ENCODE results near the gene NDFIP1. TPM values are rescaled to one million over a fixed set of nuclear protein-coding genes. Genes with fewer than 3 reads are reported as not detected.

Gene NDFIP1
- total and polyA plus RNA-seq, 2 experiments from 2014 or later = 55.2 to 75.3 TPM

DNA sequence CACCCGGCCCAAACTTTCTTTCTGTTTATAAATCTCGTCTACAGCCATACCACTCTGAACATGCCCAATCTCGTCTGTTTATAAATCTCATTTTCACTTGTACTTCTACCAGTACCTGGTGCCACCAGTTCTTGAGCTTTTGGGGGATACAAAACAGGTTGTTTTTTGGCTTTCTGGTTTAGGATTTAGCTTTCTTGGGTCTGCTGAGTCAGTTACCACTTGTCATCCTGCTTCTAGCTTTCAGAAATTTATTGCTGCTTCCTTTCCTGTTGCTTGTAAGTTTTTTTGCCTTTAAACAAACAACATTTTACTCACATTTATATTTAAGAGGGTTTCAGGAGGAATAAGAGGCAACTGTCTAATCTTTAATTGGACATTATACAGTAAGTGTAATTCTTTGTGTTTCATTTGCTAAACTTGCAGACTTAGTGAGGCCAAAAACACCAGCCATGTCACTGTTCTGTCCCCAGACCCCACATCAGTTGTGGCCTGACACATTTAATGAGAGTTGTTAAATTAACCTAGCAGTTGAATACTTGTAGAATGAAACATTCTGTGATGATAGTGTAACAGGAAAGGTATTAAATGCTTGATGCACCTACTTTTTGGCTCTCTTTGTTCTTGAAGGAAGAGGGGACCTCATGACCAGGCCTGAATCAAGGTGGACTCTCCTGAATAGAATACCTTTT is 11.8 kb downstream of the NDFIP1 start:
- no peak for DNase-seq
- Histone ChIP-seq H4K20me1 (ENCODE audit: insufficient read depth) (peaks cover 52% of the 10 kb centered on the region), H3F3A (ENCODE audit: insufficient read depth) (peaks cover 15% of the 10 kb centered on the region; the same call in 1 of the 2 replicates), H3K36me3 (ENCODE audit: low read depth) (peaks cover 14% of the 10 kb centered on the region), H3K4me2 (ENCODE audit: unreplicated experiment) (no peak overlapping the region), H3K9me2 (ENCODE audit: insufficient read depth) (no peaks in the 10 kb centered on the region), H2AFZ (no peak overlapping the region), H3K4me3 (no peak overlapping the region), H3K9ac (no peak overlapping the region), H3K9me3 (ENCODE audit: low read depth) (no peaks in the 10 kb centered on the region), H3K4me1 (ENCODE audit: insufficient read depth) (peaks cover 29% of the 10 kb centered on the region), H3K27ac (no peak overlapping the region), H3K79me2 (ENCODE audit: insufficient read depth) (peaks cover 100% of the 10 kb centered on the region), H3K27me3 (replicated peaks; ENCODE audit: insufficient read depth) (no peaks in the 10 kb centered on the region)
- 34 to 49% methylated on average over 3 of the region's 3 CpGs for WGBS, 2 experiments (ENCODE audit: low coverage in 1 of 2, low lambda C conversion rate in 2 of 2, missing lambda C conversion rate in 2 of 2)
- in situ Hi-C loops (cut with MboI) = no loop called here
- TF ChIP-seq EZH2phosphoT487 (IDR thresholded peaks at IDR 0.05; ENCODE audit: insufficient read depth, low read depth) (no peak), EZH2 (IDR thresholded peaks at IDR 0.05; ENCODE audit: insufficient read depth, poor library complexity, severe bottlenecking) (no peak)

DNA sequence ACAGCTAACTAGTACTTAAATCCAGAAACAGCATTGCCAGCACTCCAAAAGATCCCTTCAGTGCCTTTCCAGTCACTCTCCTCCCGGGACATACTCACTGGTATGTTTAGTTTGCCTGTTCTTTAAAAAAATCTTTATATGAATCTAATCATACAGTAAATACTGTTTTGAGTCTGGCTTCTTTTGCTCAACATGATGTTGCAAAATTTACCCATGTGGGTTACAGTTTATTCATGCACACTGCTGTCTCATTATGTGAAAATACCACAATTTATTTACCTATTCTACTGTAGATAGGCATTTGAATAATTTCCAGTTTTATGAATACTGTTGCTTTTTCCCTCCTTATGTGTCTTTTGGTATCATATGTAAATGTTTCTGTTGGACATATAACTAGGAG is 13.5 kb downstream of the NDFIP1 start:
- H3K9me2 ChIP-seq (ENCODE audit: insufficient read depth) = no peaks in the 10 kb centered on the region
- peaks cover 51% of the 10 kb centered on the region for H4K20me1 ChIP-seq (ENCODE audit: insufficient read depth)
- H3K79me2 ChIP-seq (ENCODE audit: insufficient read depth) = peaks cover 100% of the 10 kb centered on the region
- H3K9ac ChIP-seq = no peak overlapping the region
- peaks cover 14% of the 10 kb centered on the region for H3K36me3 ChIP-seq (ENCODE audit: low read depth)
- no peak overlapping the region for H3K4me3 ChIP-seq
- no peak for TF ChIP-seq EZH2 (IDR thresholded peaks at IDR 0.05; ENCODE audit: insufficient read depth, poor library complexity, severe bottlenecking)
- no peak for TF ChIP-seq EZH2phosphoT487 (IDR thresholded peaks at IDR 0.05; ENCODE audit: insufficient read depth, low read depth)
- H2AFZ ChIP-seq = no peak overlapping the region
- WGBS, 2 experiments (ENCODE audit: low coverage in 1 of 2, low lambda C conversion rate in 2 of 2, missing lambda C conversion rate in 2 of 2) = 0% methylated on average over 1 of the region's 1 CpG
- DNase-seq = no peak
- no peaks in the 10 kb centered on the region for H3K27me3 ChIP-seq (replicated peaks; ENCODE audit: insufficient read depth)
- in situ Hi-C loops (cut with MboI) = no loop called here
- H3K27ac ChIP-seq = no peak overlapping the region
- peaks cover 18% of the 10 kb centered on the region for H3K4me1 ChIP-seq (ENCODE audit: insufficient read depth)
- H3K9me3 ChIP-seq (ENCODE audit: low read depth) = no peaks in the 10 kb centered on the region
- H3K4me2 ChIP-seq (ENCODE audit: unreplicated experiment) = no peak overlapping the region
- H3F3A ChIP-seq (ENCODE audit: insufficient read depth) = peaks cover 9% of the 10 kb centered on the region; the same call in 1 of the 2 replicates

DNA sequence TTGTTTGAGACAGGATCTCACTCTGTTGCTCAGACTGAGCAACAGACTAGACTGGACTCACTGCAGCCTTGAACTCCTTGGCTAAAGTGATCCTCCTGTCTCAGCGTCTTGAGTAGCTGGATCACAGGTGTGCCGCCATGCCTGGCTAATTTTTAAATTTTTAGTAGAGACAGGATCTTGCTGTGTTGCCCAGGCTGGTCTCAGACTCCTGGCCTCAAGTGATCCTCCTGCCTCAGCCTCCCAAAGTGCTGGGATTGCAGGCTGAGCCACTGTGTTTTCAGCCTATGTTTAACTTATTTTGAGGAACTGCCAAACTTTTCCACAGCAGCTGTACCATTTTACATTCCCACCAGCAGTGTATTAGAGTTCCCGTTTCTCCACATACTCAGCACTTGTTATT is 16.8 kb downstream of the NDFIP1 start:
- H3K4me2 ChIP-seq (ENCODE audit: unreplicated experiment) = no peak overlapping the region
- no peak overlapping the region for H3K9ac ChIP-seq
- no peak for DNase-seq
- H3K79me2 ChIP-seq (ENCODE audit: insufficient read depth) = peaks cover 100% of the 10 kb centered on the region
- WGBS, 2 experiments (ENCODE audit: low coverage in 1 of 2, low lambda C conversion rate in 2 of 2, missing lambda C conversion rate in 2 of 2) = 97 to 100% methylated on average over 3 of the region's 3 CpGs
- peaks cover 11% of the 10 kb centered on the region for H3K36me3 ChIP-seq (ENCODE audit: low read depth)
- H3K9me3 ChIP-seq (ENCODE audit: low read depth) = no peaks in the 10 kb centered on the region
- no peak overlapping the region for H2AFZ ChIP-seq
- peaks cover 33% of the 10 kb centered on the region for H4K20me1 ChIP-seq (ENCODE audit: insufficient read depth)
- no peaks in the 10 kb centered on the region for H3K27me3 ChIP-seq (replicated peaks; ENCODE audit: insufficient read depth)
- TF ChIP-seq EZH2 (IDR thresholded peaks at IDR 0.05; ENCODE audit: insufficient read depth, poor library complexity, severe bottlenecking) (no peak), EZH2phosphoT487 (IDR thresholded peaks at IDR 0.05; ENCODE audit: insufficient read depth, low read depth) (no peak)
- H3K4me1 ChIP-seq (ENCODE audit: insufficient read depth) = peaks cover 19% of the 10 kb centered on the region
- in situ Hi-C loops (cut with MboI) = loop anchor here (5.0 to 25.0 kb wide), 2 partner anchors 108 to 438 kb away; partner anchors contain the start of gene ARAP3
- no peak overlapping the region for H3K27ac ChIP-seq
- no peaks in the 10 kb centered on the region for H3K9me2 ChIP-seq (ENCODE audit: insufficient read depth)
- H3K4me3 ChIP-seq = no peak overlapping the region
- H3F3A ChIP-seq (ENCODE audit: insufficient read depth) = peaks cover 9% of the 10 kb centered on the region; the same call in 1 of the 2 replicates

DNA sequence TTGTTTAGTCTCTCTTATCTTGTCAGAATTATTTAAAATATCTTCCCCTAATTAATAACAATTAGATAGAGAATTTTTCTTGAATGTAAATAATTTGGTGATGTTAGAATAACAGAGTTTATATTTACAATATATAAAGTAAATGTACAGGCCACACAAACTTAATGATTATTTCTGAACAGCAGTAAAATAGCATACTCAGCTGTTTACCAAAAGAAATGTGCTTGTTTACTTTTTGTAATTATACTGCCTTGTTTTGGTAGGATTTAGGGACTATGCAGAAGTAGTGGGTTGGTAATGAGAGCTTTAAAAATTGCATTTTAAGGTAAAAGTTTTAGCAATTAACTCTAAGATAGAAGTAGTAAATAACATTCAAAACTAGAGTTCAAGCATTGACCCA is 17.4 kb downstream of the NDFIP1 start:
- DNase-seq = no peak
- H3K9me2 ChIP-seq (ENCODE audit: insufficient read depth) = no peaks in the 10 kb centered on the region
- peaks cover 6% of the 10 kb centered on the region; the same call in 1 of the 2 replicates for H3F3A ChIP-seq (ENCODE audit: insufficient read depth)
- no peaks in the 10 kb centered on the region for H3K27me3 ChIP-seq (replicated peaks; ENCODE audit: insufficient read depth)
- H3K9me3 ChIP-seq (ENCODE audit: low read depth) = no peaks in the 10 kb centered on the region
- H3K9ac ChIP-seq = no peak overlapping the region
- no peak overlapping the region for H2AFZ ChIP-seq
- H3K79me2 ChIP-seq (ENCODE audit: insufficient read depth) = peaks cover 100% of the 10 kb centered on the region
- peaks cover 28% of the 10 kb centered on the region for H4K20me1 ChIP-seq (ENCODE audit: insufficient read depth)
- peaks cover 18% of the 10 kb centered on the region for H3K4me1 ChIP-seq (ENCODE audit: insufficient read depth)
- H3K27ac ChIP-seq = no peak overlapping the region
- H3K4me2 ChIP-seq (ENCODE audit: unreplicated experiment) = no peak overlapping the region
- peaks cover 11% of the 10 kb centered on the region for H3K36me3 ChIP-seq (ENCODE audit: low read depth)
- no peak for TF ChIP-seq EZH2phosphoT487 (IDR thresholded peaks at IDR 0.05; ENCODE audit: insufficient read depth, low read depth)
- no peak for TF ChIP-seq EZH2 (IDR thresholded peaks at IDR 0.05; ENCODE audit: insufficient read depth, poor library complexity, severe bottlenecking)
- no peak overlapping the region for H3K4me3 ChIP-seq
- in situ Hi-C loops (cut with MboI) = loop anchor here (5.0 to 25.0 kb wide), 2 partner anchors 109 to 439 kb away; partner anchors contain the start of gene ARAP3
